HuH-7.5 (cell line): ENCODE results near the gene C14orf132.
"Not testable (repeated sequence)": the region's sequence is repeated elsewhere in the genome, so short reads cannot be mapped to it uniquely, and the experiment has no call there.

Source experiments
- DNase-seq: peaks from one replicate; pipeline ENCODE4 v3.0.0; 2011; ENCODE audit warnings: low spot score

The C14orf132 gene

DNA sequence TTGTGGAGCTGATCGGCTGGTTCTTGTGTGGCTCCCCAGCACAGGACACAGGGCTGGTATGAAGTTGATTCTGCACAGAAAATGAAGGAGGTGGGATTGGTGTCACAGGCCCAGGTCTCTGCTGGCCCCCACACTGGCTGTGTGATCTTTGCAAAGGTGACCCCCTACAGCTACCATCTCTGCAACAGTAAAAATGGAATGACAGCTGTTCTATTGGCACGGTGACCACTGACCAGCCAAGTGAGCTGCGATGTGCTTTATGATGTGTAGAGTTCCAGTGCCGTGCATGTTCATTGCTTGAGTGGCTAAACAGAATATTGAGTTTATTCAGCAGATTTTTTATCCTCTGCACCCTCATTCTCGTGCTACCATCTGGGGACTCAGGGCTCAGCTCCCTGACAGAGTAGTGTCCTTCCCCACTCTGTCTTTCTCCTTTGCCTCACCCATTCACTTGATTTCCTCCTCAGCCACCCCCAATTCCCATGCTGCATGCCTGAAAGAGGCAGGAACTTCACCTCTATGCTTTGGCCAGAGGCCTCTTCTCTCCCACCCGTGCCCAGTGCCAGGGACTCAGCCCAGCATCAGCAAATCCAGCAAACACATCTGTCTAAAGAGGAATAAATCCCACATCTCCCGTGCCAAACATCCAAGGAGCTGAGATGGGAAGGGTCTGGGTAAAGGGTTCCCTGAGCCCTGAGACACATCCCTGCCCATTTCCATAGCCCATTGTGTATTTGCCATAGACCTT, 21.2 kb downstream of the C14orf132 start:
- DNase-seq = no peak

DNA sequence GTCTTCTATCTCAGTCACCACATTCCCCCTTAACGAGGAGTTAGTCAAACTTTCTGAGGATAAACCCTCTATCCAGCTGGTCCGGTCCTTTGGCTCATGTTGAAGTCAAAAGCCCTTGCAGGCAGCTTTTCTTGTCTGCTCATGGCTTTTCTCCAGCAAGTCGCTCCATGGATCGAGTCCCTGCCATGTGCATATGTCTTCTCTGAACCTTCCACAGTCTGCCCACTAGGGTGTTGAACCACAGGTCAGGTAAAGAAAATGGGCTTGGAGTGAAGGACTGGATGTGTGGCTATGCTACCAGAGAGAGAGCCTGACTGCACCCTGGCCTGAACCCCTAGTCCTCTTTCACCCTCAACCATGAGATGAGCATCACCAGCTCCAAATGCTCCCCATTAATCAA, 22.8 kb downstream of the C14orf132 start:
- no peak for DNase-seq

DNA sequence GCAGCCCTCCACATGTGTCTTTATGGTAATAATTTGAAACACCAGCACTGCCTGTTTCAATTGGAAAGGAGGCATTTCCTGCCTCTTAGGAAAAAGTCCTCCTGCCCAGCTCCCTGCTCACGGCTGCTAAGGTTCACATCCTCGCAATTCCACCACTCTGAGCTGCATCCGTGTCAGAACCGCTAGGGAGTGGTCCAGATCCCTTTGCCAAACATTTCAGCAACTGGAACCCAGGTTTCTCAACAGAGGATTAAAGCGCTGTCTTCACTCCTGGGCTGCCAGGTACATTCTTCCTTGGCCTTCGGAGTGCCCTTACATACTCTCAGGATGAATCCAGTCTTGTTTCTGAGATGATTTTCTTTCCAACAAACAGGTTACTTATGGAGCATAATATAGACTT, 23.3 kb downstream of the C14orf132 start:
- DNase-seq = no peak

DNA sequence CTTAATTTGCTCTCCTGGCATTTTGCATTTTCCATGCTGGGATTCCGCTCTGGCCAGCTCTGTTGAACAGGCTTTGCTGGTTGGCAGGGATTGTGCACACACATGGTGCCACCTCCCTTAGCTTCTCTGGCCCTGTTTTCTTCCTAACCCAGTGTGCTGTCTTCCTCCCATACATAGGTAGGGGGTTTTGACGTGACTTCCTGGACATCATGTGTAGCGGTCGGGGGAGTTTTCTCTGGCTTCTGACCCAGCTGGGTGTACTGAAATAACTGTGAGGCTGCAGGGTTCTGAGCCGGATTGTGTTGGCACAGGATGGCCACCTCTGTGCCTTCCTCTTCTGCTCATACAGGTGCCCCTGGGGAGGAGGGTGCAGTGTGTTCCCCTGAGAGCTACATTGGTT, 25.7 kb downstream of the C14orf132 start:
- DNase-seq = no peak

DNA sequence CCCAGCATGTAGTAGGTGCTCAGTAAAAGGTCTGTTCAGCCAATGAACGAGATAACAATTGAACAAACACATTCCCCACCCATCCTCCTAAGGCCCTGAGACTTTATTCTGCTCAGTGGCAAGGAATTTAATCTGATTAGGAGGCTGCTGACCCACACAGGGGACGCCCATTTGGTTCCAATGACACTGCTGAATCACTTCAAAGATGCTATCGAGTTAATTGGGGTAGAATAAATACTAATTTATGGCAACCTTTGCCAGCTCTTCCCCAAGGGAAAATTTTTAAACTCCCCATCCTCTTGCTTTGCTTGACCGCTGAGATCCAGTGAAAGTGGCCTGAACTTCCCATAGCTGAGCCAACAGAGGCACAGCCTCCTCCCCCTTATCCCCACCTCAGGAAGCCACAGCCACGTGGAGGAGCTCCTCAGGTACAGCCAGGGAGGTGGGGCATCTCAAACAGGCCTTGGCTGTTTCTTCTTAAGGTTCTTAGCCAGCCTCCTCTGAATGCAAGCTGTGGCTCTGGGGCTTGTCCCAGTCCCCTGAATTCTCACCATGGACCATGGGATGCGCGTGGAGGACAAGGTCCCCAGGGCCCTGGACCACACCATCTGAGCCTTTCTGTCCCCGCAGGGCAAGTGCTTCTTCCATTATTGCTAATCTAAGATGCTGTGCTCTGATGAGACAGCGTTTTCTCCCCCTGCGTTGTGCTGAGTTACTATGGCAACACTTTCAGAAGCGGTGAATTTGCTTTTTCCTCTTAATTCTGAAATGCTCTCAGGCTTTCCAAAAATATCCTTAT, 26.7 kb downstream of the C14orf132 start:
- DNase-seq = no peak

DNA sequence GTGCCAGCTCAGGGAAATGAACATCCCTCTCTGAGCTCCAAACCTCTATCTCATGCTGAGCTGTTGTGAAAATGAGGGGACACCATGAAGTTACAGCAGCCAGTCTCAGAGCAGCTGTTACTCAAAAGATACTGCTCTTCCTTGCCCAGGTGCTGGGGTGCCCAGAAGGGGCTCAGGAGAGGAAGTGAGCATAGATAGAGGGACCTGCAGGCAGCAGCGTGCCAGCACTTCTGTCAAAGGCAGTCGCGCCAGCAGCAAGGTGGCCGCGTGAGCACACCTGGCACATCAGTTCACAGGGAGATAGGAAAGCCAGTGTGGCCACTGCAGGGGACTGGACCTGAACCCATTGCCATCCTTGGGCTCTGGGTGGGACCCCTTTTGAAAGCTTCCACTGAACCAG, 27.8 kb downstream of the C14orf132 start:
- no peak for DNase-seq

DNA sequence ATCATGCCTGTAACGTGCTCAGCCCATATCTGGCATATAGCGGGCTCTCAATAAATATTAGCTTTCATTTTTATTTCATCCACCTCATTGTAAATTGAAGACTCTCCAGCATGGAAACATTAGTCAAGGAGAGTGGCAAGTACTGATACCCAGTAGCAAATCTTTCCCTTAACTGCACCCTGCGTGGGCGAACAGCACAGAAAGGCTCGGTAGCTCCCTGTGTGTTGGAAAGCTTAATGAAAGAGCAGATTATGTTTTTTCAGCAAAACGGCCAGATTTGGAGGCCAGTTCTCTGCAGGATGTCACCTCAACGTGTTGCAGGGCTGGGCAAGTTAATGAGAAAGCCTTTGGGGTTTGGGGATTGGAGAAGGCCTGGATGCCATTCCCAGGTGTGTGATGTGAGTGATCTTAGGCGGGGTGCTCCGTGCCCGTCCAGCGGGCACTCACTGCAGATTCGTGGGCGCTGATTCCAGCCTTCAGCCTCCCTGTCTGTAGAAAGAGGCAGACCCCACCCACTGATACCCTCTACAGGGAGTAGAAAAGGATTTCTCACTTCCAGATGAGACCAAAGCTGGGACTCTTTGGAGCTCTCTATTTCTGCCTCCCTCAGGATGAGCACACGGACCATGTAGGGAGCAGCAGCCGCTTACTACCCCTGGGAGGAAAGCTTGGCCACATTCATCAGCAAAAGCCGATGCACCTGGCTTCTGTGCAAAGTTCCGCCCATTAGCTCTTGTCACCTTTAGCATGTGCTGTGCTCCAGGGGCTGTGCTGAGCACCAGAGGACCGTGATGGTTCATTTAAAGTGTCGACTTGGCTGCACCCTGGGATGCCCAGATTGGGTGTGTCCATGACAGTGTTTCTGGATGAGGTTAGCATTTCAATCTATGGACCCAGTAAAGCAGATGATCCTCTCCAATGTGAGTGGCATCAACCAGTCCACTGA, 29.1 kb downstream of the C14orf132 start:
- no peak for DNase-seq

DNA sequence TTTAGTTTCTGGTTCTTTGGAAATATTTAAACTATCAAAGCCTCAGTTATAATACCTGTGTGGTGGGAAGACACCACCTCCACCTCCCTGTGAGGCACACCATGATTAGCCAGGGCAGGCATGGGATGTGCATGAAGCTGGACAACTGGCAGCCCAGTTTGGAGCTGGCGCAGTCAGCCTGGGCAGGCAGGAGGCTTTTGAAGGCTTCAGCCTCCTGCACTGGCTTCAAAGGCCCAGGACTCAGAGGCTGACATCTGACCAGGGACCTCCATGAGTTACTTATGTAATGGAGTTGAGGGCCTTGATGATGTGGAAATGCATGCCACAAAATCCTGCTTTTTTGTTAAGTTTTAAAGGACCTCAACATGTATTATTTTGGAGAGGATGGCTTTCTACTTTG, 30.3 kb downstream of the C14orf132 start:
- no peak for DNase-seq

DNA sequence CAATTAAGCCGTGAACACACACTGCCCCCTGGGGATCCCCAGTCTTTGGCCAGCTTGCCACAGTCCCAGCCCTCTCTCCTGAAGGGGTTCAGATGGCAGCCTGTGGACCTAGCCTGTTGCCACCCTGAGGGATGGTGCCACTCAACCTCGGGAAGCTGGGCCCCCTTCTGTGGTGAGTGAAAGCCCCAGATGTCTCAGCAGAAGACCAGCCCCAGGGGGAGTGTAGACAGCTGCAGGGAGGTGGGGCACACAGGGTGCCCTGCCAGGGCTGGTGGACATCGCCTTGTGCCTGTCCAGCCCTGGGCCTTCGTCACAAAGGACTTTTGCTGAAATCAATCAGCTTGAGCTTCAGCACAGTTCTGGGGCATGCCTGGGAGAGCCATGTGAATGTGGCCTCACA, 32.4 kb downstream of the C14orf132 start:
- DNase-seq = no peak

DNA sequence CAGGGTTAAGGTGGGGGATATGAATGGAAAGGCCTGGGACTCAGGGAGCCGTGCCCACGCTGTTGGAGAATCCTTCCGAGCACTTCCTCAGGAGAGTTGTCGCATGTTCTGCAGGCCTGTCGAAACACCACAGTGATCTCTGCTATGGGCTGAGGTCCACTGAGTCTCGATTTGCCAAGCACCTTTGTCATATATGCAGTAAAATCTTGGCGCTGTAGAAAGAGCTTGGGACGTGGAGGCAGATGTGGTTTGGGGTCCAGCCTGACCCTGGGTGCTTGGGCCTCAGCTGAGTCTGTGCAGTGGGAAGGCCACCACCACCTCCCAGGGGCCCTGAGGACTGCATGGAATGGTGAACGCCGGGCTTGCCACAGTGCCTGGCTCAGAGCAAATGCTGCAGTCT, 32.9 kb downstream of the C14orf132 start:
- no peak for DNase-seq

DNA sequence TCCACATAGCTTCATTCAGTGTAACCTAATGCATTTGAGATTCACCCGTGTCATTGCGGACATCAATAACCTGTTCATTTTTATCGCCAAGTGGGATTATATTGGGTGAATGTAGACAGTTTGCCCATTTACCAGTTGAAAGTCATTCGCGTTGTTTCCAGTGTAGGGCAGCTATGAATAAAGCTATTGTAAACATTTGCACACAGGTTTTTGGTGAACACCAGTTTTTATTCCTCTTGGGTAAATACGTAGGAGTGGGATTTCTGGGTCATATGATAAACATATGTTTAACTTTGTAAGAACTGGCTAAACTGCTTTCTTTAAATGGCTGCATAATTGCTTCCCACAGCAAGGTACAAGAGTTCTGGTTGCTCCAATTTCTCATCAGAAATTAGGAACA, 33.6 kb downstream of the C14orf132 start:
- no peak for DNase-seq

DNA sequence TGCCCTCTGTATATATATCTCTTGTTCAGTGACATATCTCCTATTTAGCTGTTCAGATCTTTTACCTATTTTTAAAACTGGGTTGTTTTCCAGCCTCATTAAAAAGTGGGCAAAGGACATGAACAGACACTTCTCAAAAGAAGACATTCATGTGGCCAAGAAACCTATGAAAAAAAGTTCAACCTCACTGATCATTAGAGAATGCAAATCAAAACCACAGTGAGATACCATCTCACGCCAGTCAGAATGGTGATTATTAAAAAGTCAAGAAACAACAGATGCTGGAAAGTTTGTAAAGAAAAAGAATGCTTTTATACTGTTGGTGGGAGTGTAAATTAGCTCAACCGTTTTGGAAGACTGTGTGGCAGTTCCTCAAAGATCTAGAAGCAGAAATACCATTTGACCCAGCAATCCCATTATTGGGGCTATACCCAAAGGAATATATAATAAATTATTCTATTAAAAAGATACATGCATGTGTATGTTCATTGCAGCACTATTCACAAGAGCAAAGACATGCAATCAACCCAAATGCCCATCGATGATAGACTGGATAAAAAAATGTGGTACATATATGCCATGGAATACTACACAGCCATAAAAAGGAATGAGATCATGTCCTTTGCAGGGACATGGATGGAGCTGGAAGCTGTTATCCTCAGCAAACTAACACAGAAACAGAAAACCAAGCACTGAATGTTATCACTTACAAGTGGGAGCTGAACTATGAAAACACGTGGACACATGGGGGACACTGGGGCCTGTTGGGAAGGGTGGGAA, 34.3 kb downstream of the C14orf132 start:
- not testable (repeated sequence) for DNase-seq

DNA sequence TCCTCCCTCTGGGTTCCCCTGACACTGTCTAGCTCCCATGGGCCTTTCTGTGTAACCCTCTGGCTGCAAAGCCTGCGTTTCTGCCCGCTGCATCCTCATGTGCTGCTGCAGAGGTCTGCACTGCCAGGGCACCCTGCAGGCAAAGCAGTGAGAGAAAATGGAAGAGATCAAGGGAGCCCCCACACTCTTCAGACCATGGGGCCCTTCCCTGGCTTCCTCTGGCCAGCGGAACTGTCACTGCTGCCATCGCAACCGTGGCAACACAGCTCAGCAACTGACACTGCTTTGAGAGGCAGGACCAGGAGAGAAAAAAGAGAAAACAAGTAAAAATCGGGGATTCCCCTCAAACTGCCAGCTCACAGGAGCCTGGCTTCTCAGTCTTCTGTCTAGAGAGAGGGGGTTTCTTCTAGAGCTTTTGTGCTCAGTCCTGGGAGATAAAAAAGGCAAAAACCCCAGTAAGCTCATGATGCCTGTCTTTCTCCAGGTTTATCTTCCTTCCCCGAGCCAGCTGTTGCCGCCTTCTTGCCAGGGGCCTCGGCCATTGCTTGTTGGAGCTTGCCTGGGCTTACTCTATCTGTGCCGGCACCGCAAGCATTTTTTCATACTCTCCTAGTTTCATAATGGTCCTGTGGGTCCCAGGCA, 38.9 kb downstream of the C14orf132 start:
- no peak for DNase-seq

DNA sequence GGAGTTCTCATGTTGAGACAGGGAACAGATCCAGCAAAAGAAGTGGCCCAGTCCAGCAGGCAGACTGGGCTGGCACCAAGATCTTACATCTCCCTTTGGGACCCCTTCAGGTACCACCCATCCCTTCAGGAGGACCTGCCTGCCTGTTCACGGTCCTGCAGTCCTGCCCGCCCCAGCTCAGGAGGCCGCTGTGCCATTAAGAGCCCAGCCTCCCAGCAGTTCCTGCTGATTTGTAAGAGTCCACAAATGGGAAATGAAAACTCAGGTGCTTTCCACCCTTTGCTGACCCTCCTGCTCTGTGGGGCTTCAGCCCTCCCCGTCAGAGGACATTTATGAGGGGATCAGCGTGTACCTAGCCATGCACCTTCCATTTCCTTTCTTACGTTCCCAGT, 39.5 kb downstream of the C14orf132 start:
- no peak for DNase-seq

DNA sequence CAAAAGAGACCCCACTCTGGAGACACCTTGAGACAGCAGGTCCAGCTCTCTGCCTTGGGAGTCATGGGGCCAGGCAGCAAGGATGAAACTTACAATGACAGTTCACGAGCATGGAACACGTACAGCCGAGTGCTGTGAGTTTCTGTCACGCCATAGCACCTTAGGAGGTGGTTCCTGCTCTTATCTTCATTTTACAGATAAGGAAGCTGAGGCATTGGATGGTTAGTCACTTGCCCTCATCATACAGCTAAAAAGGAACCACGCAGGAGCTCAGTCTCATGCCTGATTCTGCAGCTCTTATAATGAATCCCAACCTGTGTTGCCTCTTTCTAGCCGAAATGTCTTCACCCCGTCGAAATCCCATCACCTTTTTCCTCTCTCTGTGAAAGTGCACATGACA, 39.9 kb downstream of the C14orf132 start:
- DNase-seq = no peak

DNA sequence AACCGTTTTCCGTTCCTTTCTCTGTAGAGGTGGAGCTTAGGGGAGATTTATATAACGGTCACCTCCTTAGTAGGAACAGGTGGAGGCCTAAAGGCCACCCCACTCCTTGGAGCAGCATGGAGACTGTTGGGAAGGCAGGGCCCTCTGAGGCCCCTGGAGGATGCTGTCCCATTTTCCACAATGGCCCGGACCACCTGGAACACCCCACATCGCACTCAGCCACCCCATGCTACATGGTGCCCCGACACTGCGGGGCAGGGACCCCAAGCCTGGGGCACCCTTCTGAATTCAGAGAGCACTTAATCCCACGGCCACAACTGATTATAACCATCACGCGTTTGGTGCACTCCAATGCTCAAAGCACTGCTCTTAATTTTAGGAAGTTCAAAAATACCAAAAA, 41.4 kb downstream of the C14orf132 start:
- DNase-seq = no peak

DNA sequence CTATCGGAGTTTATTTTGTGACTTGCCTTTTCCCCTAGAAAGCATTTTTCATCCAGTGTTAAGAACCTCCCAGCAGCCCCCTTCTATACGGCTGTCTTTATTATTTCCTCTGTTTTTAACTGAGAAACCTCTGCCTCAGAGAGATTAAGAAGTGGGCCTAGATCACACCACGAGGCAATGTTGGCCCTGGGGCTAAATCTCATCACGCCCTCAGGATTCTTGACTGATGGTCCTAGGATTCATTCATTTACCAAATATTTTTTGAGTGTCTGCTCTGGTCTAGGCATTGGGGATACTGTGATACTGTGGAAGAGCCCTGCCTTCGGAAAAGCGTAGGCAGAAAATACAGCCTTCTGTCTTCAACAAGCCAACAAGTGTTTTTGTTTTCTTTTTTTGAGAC, 42.1 kb downstream of the C14orf132 start:
- no peak for DNase-seq

DNA sequence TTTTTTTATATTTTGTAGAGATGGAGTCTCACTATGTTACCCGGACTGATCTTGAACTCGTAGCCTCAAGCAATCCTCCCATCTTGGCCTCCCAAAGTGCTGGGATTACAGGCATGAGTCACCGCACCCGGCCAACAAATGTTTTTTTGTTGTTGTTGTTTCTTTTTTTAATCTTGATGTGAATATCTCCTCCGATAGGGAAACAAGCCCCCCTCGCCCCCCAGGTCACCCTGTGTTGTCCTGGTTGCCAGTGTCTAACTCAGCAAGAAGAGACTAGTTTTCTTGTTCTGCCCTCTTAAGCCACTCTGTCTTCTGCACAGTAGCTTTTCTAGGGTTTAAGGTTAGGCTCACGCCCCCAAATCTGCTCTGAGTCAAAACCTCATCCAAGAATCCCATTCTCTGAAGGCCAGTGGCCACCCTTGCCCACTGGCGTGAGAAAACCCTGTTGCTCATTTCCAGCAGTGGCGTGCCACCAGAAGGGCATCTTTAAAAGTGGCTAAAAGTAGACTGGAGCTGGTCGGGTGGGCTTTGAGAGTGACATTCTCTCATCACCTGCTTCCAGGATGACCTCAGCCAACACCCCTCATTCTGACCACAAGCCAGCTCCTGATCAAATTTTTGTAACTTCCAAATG, 42.7 kb downstream of the C14orf132 start:
- DNase-seq = no peak

DNA sequence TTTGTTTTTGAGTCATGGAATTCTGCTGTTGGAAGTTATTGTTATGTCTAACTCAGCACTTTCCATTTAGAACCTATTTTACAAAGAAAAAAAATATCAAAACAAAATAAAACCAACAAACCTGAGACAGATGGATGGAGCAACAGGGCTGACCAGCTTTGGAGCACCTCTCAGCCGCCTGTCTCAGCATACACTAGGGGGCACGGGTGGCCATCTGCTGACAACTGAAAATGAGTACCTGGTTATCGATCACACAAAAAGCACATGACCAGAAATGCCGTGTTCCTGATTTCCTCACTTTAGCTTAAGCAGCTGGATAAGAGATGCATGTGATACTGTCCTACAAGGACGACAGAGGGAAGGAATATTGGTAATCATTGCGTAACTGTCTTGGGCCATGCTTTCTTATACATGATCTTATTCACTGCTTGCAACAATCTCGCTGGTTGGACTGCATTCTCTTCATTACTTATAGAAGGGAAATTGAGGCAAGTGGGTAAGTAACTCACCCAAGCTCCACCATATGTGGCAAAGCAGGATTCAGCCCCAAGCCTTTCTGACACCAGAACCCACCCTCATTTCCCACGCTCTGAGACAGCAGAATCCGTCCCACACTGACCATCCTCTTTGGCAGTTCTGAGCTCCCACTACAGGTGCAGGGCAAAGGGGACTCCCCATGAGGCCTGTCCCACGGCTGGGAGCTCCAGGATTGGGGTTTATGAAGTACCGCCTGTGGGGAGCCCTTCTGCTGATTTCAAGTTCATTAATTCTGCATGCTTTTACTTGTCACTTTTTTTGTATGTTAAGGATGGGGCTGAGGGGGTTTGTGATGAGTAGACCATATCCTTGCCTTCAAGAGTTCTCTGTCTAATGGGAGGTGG, 43.5 kb downstream of the C14orf132 start:
- DNase-seq = no peak
